Neural cell (in vitro differentiated cells): ENCODE data around the gene SPEM1. TPM values are rescaled to one million over a fixed set of nuclear protein-coding genes. Genes with fewer than 3 reads are reported as not detected.

Source experiments
- H2AFZ ChIP-seq: fragments of 200-600, 300-800 bp; sonication (generic), shearing (Covaris generic); 2 replicates; pipeline ENCODE4 v1.6.0; 2014; ENCODE audit warnings: low read depth, mild to moderate bottlenecking, antibody characterized with exemption, low read length, moderate library complexity
- H3F3A ChIP-seq: fragments of 200-600 bp; shearing (Covaris generic); 2 replicates; pipeline ENCODE4 v1.6.1; 2016; ENCODE audit warnings: mild to moderate bottlenecking, moderate library complexity, mixed read lengths, antibody characterized with exemption, low read length; ENCODE audit not compliant: insufficient read depth, poor library complexity, severe bottlenecking
- H3K27ac ChIP-seq: fragments of 200-600, 300-800 bp; sonication (generic), shearing (Covaris generic); 2 replicates; pipeline ENCODE4 v1.5.1; 2014; ENCODE audit warnings: mild to moderate bottlenecking, low read length, moderate library complexity
- H3K27me3 ChIP-seq: fragments of 300-800, 200-600 bp; sonication (generic), shearing (Covaris generic); 2 replicates; pipeline ENCODE4 v1.6.0; 2014; ENCODE audit warnings: mild to moderate bottlenecking, low read depth, low read length, moderate library complexity; ENCODE audit not compliant: insufficient read depth
- H3K36me3 ChIP-seq: fragments of 300-800, 200-600 bp; sonication (generic), shearing (Covaris generic); 2 replicates; pipeline ENCODE4 v1.5.1; 2014; ENCODE audit warnings: mild to moderate bottlenecking, antibody characterized with exemption, low read length, moderate library complexity; ENCODE audit not compliant: insufficient read depth
- H3K4me2 ChIP-seq: fragments of 300-800, 200-600 bp; sonication (generic), shearing (Covaris generic); 2 replicates; pipeline ENCODE4 v1.6.0; 2014; ENCODE audit warnings: mild to moderate bottlenecking, low read length
- H3K4me3 ChIP-seq: fragments of 300-800, 200-600 bp; sonication (generic), shearing (Covaris generic); 2 replicates; pipeline ENCODE4 v1.5.1; 2014; ENCODE audit warnings: mild to moderate bottlenecking, low read length, moderate library complexity
- H3K79me2 ChIP-seq: fragments of 200-600 bp; shearing (Covaris generic); replicated peaks from 2 replicates; pipeline ENCODE4 v1.6.0; 2014; ENCODE audit warnings: mild to moderate bottlenecking, low read length, moderate library complexity; ENCODE audit not compliant: insufficient read depth
- H3K9ac ChIP-seq: fragments of 300-800, 200-600 bp; sonication (generic), shearing (Covaris generic); 2 replicates; pipeline ENCODE4 v1.6.1; 2016; ENCODE audit warnings: mild to moderate bottlenecking, low read length, mixed read lengths
- H3K9me2 ChIP-seq: fragments of 200-600 bp; shearing (Covaris generic); 2 replicates; pipeline ENCODE4 v1.6.1; 2016; ENCODE audit warnings: mild to moderate bottlenecking, low read length, mixed read lengths; ENCODE audit not compliant: insufficient read depth
- H3K9me3 ChIP-seq: fragments of 200-600, 300-800 bp; sonication (generic), shearing (Covaris generic); 2 replicates; pipeline ENCODE4 v1.6.1; 2016; ENCODE audit warnings: mild to moderate bottlenecking, mixed run types, low read length, moderate library complexity, mixed read lengths
- H4K20me1 ChIP-seq: fragments of 200-600 bp; shearing (Covaris generic); 2 replicates; pipeline ENCODE4 v1.6.1; 2016; ENCODE audit warnings: mild to moderate bottlenecking, mixed run types; ENCODE audit not compliant: insufficient read depth
- CTCF ChIP-seq: fragments of 450-650 bp; IDR thresholded peaks from 2 replicates; pipeline ENCODE4 v1.5.1; 2014; ENCODE audit warnings: antibody characterized with exemption, mild to moderate bottlenecking, moderate library complexity; ENCODE audit not compliant: poor library complexity, severe bottlenecking
- EP300 ChIP-seq: fragments of 450-650 bp; conservative IDR thresholded peaks from 2 replicates; pipeline ENCODE4 v1.6.1; 2014; ENCODE audit warnings: antibody characterized with exemption, mild to moderate bottlenecking, moderate library complexity; ENCODE audit not compliant: poor library complexity, severe bottlenecking
- EZH2 ChIP-seq: fragments of 200-600, 300-800 bp; shearing (Covaris generic), sonication (generic); IDR thresholded peaks from 2 replicates; pipeline ENCODE4 v1.6.1; 2014; ENCODE audit warnings: antibody characterized with exemption, low read length, borderline replicate concordance, mild to moderate bottlenecking; ENCODE audit not compliant: insufficient read depth, poor library complexity, severe bottlenecking
- MXI1 ChIP-seq: fragments of 450-650 bp; conservative IDR thresholded peaks from 2 replicates; pipeline ENCODE4 v1.6.1; 2014; ENCODE audit warnings: antibody characterized with exemption, mild to moderate bottlenecking; ENCODE audit not compliant: poor library complexity, severe bottlenecking
- POLR2AphosphoS5 ChIP-seq: IDR thresholded peaks from 2 replicates; pipeline ENCODE4 v1.6.1; 2012
- RAD21 ChIP-seq: fragments of 450-650 bp; conservative IDR thresholded peaks from 2 replicates; pipeline ENCODE4 v1.6.1; 2014; ENCODE audit warnings: antibody characterized with exemption, mild to moderate bottlenecking, moderate library complexity
- REST ChIP-seq: IDR thresholded peaks from 2 replicates; pipeline ENCODE4 v1.6.1; 2012; ENCODE audit warnings: borderline replicate concordance
- SMC3 ChIP-seq: fragments of 450-650 bp; conservative IDR thresholded peaks from 2 replicates; pipeline ENCODE4 v1.6.1; 2014; ENCODE audit warnings: antibody characterized with exemption, mild to moderate bottlenecking, moderate library complexity; ENCODE audit not compliant: poor library complexity
- TAF1 ChIP-seq: IDR thresholded peaks from 2 replicates; pipeline ENCODE4 v1.6.1; 2012; ENCODE audit warnings: low read depth
- polyA plus RNA-seq: library from polyadenylated mRNA; depleted of rRNA; stranded (reverse); fragments of >200 nt; gene quantifications from 2 replicates; pipeline ENCODE4 v1.2.3, GENCODE V29; 2014

Gene SPEM1
- polyA plus RNA-seq, 1 donor from 2014 or later = not detected

GRCh38 chr17:7410634-7411426, 9.3 kb upstream of the SPEM1 start:
- no peak for TF ChIP-seq TAF1
- no peak for TF ChIP-seq EP300
- Histone ChIP-seq H3K79me2 (peaks cover 20% of the 10 kb centered on the region), H3K9ac (no peak overlapping the region), H2AFZ (no peak overlapping the region), H3K9me3 (no peaks in the 10 kb centered on the region), H3F3A (no peaks in the 10 kb centered on the region), H3K36me3 (no peaks in the 10 kb centered on the region), H4K20me1 (peaks cover 2% of the 10 kb centered on the region), H3K27me3 (no peaks in the 10 kb centered on the region), H3K9me2 (no peaks in the 10 kb centered on the region), H3K4me3 (no peak overlapping the region), H3K27ac (no peak overlapping the region), H3K4me2 (no peak overlapping the region)

GRCh38 chr17:7411427-7411750, 8.7 kb upstream of the SPEM1 start:
- no peaks in the 10 kb centered on the region for H3F3A ChIP-seq

More at GRCh38 chr17:7411427-7411750, 8.7 kb upstream of the SPEM1 start:
- peaks cover 14% of the 10 kb centered on the region for H3K79me2 ChIP-seq
- no peaks in the 10 kb centered on the region for H3K36me3 ChIP-seq
- H3K9me2 ChIP-seq = no peaks in the 10 kb centered on the region
- H3K27me3 ChIP-seq = no peaks in the 10 kb centered on the region
- TF ChIP-seq EZH2 (no peak), MXI1 (no peak), CTCF (no peak), TAF1 (no peak), RAD21 (no peak), EP300 (no peak), POLR2AphosphoS5 (no peak), SMC3 (no peak), REST (no peak)
- H3K9ac ChIP-seq = no peak overlapping the region
- H4K20me1 ChIP-seq = peaks cover 6% of the 10 kb centered on the region
- H3K27ac ChIP-seq = no peak overlapping the region
- no peak overlapping the region for H2AFZ ChIP-seq
- H3K4me3 ChIP-seq = no peak overlapping the region
- no peaks in the 10 kb centered on the region for H3K9me3 ChIP-seq
- H3K4me2 ChIP-seq = no peak overlapping the region
